ENCODE results near the gene PAK1.

The PAK1 gene

GRCh38 chr11:77397631-77398030, 76.3 kb downstream of the PAK1 start:
- TF ChIP-seq, protein P1, sequence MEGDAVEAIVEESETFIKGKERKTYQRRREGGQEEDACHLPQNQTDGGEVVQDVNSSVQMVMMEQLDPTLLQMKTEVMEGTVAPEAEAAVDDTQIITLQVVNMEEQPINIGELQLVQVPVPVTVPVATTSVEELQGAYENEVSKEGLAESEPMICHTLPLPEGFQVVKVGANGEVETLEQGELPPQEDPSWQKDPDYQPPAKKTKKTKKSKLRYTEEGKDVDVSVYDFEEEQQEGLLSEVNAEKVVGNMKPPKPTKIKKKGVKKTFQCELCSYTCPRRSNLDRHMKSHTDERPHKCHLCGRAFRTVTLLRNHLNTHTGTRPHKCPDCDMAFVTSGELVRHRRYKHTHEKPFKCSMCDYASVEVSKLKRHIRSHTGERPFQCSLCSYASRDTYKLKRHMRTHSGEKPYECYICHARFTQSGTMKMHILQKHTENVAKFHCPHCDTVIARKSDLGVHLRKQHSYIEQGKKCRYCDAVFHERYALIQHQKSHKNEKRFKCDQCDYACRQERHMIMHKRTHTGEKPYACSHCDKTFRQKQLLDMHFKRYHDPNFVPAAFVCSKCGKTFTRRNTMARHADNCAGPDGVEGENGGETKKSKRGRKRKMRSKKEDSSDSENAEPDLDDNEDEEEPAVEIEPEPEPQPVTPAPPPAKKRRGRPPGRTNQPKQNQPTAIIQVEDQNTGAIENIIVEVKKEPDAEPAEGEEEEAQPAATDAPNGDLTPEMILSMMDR (IDR thresholded peaks at IDR 0.05; ENCODE audit: control insufficient read depth, insufficient read depth, low read depth, low read length, missing control alignments) = no peak
- DNase-seq (ENCODE audit: low read depth) = no peak
- H3K4me3 ChIP-seq (ENCODE audit: control insufficient read depth, low read depth, low read length) = no peak overlapping the region

GRCh38 chr11:77396911-77397310, 77.0 kb downstream of the PAK1 start:
- TF ChIP-seq, protein P1 (IDR thresholded peaks at IDR 0.05; ENCODE audit: control insufficient read depth, insufficient read depth, low read depth, low read length, missing control alignments) = no peak

DNA sequence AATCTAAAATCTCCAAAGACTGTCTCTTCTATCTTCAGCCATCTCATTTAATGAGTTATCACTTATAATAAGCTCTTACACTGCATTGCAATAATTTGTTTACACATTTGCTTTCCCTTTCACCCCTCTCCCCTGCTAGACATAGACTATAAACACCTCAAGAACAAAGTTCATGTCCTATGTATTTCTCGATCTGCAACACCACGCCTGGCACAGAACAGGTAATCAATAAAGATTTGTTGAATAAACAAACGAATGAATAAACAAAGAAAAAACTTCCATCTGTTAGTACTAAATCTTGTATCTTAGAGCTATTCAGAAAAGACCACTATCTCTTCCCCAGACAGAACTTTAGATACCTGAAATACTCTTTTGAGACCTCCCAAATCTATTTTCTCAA, 77.6 kb downstream of the PAK1 start:
- DNase-seq (ENCODE audit: low read depth) = no peak
- TF ChIP-seq, protein P1 (IDR thresholded peaks at IDR 0.05; ENCODE audit: control insufficient read depth, insufficient read depth, low read depth, low read length, missing control alignments) = no peak
- no peak overlapping the region for H3K4me3 ChIP-seq (ENCODE audit: control insufficient read depth, low read depth, low read length)

More at GRCh38 chr11:77396911-77397310, 77.0 kb downstream of the PAK1 start:
- no peak overlapping the region for H3K4me3 ChIP-seq (ENCODE audit: control insufficient read depth, low read depth, low read length)
- DNase-seq (ENCODE audit: low read depth) = no peak

GRCh38 chr11:77395460-77396173, 78.3 kb downstream of the PAK1 start:
- H3K4me3 ChIP-seq (ENCODE audit: control insufficient read depth, low read depth, low read length) = no peak overlapping the region
- DNase-seq (ENCODE audit: low read depth) = no peak
- TF ChIP-seq, protein P1 (IDR thresholded peaks at IDR 0.05; ENCODE audit: control insufficient read depth, insufficient read depth, low read depth, low read length, missing control alignments) = no peak

GRCh38 chr11:77392842-77393241, 81.1 kb downstream of the PAK1 start:
- TF ChIP-seq, protein P1 (IDR thresholded peaks at IDR 0.05; ENCODE audit: control insufficient read depth, insufficient read depth, low read depth, low read length, missing control alignments) = no peak
- no peak overlapping the region for H3K4me3 ChIP-seq (ENCODE audit: control insufficient read depth, low read depth, low read length)
- DNase-seq (ENCODE audit: low read depth) = no peak

DNA sequence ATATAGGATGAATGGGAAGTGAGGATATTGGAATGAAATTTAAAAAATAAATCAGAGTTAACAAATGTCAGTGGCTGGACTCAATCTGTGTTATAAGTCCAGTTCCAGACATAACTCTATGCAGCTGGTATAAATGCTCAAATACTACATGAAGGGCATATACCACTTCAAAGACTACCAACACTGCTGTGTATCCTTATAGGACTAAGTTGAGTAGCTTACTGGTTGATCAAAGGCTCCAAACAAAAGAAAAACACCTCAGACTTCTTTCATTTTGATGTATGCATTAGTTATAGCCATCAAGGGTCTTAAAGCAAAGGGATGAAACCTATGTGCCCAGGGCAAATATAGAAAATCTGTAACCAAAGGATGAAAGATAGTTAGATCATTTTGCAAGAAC, 86.2 kb downstream of the PAK1 start:
- DNase-seq (ENCODE audit: low read depth) = no peak
- TF ChIP-seq, protein P1 (IDR thresholded peaks at IDR 0.05; ENCODE audit: control insufficient read depth, insufficient read depth, low read depth, low read length, missing control alignments) = no peak
- no peak overlapping the region for H3K4me3 ChIP-seq (ENCODE audit: control insufficient read depth, low read depth, low read length)
